Smooth muscle cell of the brain vasculature (primary cell): ENCODE measurements around the gene THSD7B.

Experiments
- DNase-seq: peaks from one replicate; pipeline ENCODE4 v3.0.0-alpha.2; 2012; ENCODE audit warnings: low read depth, low spot score

The THSD7B gene

DNA sequence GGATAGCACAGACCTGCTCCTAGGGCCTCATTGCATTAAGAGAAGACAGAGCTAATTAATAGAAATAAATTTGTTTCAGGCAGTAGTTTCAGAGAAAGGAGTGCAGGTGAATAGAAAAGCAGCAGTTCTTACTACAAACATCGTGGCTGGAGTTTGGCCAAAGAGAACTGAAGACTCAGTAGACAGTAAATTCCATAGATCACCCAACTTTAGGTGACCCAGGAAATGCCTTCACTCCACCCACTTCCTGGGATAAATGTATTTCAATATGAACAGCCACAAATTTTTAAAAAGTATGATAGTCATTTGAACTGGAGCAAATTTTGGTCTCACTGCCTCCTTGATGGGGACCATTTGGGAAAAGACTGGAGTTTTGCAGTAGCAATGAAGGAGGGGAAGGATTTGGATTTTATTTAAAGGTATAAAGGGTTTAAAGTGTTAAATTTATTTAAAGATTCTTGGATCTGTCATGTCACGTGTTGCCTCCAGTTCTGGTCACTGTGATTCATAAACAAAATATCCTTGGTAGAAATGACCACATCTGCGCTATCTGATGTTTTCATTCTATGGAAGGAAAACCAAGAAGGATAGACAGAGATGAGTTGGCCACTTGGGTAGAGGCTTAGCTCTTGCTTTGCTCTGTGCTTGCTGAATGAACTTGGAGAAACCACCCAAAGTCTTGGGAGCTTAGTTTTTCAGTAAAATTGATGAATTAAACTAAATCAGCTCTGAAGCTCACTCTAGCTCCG is 390.2 kb downstream of the THSD7B start:
- no peak for DNase-seq

DNA sequence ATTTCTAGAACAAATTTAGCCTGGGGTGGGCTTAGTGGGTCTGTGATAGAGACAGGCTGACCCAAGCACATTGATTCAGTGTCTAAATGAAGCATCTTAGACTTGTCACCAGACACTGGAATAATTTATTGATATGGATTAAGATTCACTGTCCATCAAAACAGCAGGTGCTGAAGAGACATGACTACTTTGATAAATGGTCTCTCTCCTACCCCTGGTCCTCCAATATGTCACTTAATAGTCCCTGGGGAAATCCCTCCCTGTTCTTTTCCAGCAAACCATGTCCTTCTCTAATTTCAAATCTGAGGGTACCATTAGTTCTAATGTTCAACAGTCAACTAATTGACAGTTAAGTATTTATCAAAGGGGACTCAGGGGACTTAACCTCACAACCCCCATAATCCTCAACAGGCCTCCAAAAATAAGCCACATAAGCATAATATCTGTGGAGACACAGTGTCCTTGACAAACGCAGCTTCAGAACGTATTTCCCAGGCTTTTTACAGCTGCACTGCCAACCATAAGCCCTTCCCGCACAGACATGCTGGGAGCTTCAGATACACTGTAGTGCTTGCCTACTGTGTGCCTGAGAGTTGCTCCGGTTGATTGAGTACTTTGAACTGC is 391.0 kb downstream of the THSD7B start:
- no peak for DNase-seq

DNA sequence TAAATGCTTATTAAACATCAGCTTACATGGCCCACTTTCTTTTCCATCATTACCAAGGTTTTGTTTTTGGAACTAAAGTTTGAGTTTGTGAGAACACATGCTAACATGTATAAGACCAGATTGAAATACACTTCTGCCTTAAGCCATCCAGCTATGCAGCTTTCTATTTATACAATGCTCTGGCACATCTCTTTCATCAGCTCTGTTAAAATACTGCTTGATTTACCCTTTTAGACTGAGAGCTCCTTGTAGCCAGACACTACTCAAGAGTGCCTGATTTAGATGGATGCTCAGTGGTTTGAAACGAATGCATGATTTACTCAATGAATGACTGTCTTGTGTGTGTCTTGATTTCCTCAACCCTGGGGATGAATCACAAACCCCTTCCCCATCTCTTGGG is 392.5 kb downstream of the THSD7B start:
- no peak for DNase-seq

DNA sequence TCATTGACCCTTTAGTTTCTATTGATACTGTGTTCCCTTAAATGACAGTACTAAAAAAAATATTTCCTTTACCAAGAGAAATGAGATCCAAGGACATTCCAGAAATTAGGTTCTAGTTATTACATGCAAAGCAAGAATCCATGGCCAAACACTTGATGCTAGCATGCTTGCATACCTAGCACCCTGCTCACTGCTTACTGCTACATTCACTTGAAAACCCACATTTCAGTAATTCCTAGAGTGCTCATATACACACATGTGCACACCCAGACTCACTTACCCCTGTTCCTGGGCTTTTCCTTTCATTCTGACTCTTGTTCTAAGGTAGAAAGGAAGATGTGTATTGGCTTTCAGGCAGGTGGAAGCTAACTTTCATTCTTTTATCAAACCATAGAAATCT is 395.9 kb downstream of the THSD7B start:
- DNase-seq, result no peak

DNA sequence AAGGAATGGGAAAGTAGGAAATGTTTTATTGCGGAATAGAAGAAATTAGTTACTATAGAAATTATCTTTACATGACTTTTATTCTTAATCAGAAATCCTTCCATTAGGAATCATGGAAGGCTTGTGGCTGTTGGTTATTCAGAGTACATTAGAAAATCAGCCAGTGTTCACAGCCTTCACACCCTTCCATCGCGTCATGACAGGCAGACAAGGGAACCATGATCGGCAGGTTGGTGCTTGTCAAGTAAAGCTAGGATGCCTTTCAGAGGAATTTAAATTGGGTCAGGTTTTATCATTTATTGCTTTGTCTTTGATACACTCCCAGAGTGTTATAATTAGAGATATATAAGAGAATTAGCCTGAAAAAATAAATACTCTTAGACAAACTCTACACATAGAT is 400.6 kb downstream of the THSD7B start:
- DNase-seq, result no peak

DNA sequence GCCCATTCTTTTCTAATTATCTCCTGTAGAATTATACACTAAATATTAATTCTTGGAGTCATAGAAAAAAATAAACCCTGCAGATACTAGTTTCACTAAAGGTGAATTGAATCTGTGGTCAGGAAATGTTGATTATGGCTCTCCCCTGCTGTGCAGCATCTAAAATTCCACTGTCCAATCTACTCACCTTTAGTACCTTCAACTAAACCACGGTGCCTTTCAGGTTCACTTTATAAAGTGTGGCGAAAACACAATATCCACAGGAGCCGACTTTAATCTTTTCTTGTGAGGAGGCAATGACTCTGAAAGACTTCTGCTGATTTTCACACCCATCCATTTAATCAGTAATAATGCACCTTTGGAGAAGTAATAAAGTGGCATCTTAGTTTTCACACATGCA is 402.3 kb downstream of the THSD7B start:
- DNase-seq, result no peak

DNA sequence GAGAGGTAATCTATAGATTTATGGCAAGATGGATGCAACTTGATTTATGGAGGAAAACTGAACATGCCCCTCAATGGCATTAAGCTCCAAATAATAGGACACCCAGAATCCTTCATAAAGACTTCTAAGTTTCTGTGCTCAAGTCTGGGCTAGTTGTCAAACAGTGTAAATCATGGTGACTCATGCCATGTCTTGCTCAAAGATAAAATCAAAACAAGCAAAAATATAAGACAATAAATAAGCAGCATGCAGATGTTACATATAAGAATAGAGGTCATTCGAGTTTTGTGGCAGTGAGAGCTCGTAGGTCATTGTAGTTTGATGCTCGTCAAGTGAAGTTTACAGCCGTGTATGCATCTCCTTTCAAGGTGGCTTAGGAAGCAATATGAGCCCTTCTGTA is 403.2 kb downstream of the THSD7B start:
- DNase-seq, result no peak

DNA sequence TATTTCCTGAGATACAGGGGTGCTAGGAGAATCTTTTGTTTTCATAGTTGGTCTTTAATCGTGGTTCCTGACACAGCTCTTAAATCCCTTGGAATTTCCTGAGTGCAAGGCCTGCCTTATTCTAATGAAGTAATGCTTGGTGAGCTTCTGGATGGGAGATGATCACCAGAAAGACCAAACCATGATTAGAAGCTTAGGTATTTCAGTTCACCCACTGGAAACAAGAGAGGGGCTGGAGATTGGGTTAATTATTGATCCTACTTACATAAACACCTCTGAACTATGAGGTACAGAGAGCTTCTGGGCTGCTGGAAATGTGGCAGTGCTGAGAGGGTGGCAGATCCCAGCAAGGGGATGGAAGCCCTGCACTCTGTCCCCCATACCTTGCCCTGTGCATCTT is 406.8 kb downstream of the THSD7B start:
- DNase-seq, result no peak

DNA sequence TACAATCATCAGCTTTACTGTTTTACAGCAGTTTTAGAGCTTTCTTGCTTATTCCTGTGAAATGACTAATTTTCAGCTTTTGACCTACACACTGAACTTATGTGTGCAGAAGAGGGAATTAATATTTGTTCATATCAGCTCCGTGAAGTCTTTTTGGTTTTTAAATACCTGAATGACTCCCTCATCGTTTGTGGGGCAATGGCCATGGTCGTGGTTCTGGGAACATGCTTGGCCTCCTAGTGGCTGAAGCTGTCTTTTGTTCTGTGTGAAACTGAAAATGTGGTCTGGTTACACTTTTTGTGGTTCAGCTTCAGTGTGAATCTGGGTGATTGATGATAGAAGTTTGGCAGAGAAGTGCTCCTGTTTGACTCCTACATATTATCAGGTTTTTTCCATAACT is 408.1 kb downstream of the THSD7B start:
- DNase-seq, result no peak

DNA sequence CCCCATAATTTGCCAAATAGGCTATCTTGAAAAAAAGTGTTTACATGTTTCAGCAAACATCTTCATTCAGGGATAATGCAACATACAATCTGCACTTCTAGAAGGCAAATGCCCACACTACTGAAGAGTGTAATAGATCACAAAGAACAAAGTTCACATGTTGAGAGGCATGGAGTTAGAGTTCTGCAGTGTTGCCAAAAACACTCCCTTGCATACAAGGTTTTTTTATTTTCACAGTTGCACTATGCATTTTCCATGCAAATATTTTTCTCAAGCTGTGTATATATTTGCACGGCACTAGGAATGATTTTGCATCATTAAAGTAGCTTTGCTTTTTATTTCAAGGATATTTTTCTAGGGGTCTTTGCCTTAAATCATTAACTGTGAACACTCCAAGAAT is 409.9 kb downstream of the THSD7B start:
- no peak for DNase-seq

DNA sequence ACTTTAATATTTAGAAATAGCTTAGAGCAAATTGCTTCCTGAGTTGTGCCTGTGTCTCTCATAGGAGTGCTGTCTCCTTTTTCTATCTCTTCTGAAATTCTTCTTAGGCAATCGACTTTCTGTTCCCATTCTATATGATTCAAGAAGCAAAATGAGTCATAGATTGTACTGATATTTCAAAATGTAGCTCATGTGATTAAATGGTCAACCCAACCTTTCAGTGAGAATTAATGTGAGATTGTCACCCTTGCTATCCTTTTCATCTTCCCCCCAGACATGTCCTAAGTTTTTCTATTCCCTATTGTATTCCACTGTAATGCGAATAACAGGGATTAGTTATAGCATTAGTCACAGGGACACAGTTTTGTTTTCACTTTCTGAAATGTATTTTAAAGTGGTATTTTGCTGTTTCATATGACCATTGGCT is 413.6 kb downstream of the THSD7B start:
- no peak for DNase-seq

DNA sequence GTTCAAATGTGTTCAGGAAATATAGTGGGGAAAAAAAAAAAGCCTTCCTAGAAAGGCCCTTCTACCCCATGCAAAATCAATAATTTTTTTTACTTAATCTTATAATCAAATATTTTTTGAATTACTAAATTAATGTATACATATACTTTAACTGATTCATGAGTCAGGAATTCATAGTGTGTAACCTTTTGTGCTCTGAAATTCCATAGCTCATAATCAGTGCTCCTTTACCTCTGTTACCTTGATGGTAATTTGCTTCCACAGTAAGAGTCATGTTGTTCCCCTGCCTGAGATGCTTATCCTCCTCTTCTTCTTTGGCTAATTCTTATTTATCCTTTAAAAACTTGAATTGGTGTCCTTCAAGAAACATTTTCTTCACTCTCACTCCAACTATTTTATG is 414.2 kb downstream of the THSD7B start:
- no peak for DNase-seq

DNA sequence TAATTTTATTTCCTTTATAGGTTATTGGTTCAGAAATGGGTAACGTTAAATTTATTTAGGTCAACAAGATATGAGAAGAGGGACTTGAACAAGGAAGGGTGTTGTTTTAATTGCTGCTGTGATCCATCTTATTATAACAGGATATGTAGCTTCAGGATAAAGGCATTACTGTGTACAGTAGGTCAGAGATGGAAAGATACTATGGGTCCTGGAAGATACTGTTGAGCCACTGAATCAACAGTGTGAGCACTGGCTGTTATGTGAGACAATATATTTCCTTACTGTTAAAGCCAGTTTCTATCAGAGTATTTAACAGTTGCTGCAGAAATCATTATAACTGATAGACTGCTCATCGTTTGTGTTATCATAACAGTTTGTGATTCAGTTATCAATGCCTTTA is 414.7 kb downstream of the THSD7B start:
- no peak for DNase-seq

DNA sequence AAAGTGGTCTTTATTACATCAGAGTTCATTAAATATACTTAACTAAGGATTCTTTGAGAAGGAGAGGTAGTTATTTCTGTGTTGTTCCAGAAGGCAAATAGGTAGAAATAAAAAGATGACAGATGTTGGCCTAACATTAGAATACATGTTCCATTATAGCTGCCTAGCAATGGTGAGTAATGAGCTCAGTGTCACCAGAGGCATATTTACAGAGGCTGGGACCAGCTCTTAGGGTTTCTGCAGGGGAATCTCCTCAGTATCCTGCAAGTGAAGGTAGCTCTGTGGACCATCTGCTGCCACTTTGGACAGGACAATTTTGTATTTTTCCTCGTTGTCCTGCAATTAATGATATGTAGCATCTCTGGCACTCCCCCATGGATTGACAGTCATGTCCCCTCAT is 416.0 kb downstream of the THSD7B start:
- DNase-seq, result no peak

DNA sequence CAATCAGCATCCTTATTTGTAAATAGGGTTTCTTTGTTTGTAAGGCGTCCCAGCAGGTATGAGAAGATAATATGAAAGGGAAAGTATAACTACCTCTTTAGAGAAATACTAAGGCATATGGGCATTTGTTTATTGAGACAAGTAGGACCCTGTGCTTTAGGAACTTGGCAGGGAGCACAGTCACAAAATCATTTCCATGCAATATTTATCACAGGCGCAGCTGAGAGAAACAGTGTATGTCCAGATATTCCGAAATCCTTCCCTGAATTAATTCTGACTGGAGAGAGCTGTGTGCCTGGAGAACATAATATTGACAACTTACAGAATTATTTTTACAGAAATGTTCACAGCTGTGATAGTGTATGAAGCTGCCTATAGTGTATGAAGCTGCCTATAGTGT is 416.7 kb downstream of the THSD7B start:
- no peak for DNase-seq

DNA sequence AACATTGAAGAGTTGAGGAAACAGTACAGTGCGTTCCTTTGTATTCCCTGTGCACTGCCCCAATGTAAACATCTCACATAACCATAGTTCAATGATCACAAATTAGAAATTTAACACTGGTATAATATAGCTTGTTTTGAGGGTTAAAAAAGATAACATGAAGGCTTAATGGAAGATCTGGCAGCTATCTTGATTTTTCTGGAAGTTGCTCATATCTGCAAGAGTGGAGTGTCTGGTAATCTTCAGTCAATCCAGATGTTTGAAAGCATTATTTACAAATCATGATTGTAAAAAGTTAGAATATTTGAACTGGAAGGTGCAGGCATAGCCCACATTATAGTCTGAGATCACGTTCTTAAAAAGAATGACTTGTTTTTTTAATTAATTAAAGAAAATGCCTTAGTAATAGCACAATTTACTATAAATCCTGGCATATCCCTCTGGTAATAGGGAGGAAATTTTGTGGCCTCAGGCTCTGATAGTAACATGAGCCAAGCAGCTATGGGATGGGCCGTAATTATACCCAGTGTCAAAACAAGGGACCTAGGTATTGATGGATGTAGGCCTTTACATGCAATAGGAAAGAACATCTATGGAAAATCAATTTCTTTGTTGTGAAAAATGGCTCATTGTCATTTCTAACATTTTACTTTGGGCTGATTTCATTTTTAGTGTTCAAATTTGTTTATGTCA is 418.0 kb downstream of the THSD7B start:
- DNase-seq, result no peak

DNA sequence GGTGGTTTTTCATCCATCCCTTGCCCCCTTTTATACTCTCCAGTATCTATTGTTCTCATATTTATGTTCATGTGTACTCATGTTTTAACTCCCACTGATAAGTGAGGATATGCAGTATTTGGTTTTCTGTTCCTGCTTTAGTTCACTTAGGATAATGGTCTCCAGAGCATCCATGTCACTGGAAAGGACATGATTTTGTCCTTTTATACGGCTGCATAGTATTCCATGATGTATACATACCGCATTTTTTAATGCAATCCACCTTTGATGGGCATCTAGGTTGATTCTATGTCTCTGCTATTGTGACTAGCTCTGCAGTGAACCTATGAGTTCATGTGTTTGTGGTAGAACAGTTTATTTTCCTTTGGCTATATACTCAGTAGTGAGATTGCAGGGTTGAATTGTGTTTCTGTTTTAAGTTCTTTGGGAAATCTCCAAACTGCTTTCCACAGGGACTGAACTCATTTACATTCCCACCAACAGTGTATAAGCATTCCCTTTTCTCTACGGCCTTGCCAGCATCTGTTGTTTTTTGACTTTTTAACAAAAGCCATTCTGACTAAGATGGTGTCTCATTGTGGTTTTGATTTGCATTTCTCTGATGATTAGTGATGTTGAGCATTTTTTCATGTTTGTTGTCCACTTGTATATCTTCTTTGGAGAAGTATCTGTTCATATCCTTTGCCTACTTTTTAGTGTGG is 420.2 kb downstream of the THSD7B start:
- no peak for DNase-seq

DNA sequence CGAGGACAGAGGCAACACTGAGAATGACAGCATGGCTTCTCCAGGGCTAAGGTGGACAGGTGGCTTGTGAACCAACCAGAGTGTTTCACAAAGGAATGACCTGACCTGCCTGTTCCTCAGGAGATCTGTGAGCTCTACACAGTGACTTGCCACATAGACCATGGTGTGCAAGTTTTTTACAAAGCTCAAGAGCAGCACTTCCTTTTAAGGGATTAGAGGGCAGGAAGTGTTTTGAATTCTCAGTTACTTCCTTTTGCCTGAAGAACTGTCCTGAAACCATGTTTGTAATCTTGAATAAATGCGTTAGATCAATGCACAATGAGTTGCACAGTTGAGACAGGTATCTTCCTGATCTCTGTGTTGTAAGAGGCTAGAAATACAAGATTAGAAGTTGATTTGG is 421.9 kb downstream of the THSD7B start:
- DNase-seq, result no peak

DNA sequence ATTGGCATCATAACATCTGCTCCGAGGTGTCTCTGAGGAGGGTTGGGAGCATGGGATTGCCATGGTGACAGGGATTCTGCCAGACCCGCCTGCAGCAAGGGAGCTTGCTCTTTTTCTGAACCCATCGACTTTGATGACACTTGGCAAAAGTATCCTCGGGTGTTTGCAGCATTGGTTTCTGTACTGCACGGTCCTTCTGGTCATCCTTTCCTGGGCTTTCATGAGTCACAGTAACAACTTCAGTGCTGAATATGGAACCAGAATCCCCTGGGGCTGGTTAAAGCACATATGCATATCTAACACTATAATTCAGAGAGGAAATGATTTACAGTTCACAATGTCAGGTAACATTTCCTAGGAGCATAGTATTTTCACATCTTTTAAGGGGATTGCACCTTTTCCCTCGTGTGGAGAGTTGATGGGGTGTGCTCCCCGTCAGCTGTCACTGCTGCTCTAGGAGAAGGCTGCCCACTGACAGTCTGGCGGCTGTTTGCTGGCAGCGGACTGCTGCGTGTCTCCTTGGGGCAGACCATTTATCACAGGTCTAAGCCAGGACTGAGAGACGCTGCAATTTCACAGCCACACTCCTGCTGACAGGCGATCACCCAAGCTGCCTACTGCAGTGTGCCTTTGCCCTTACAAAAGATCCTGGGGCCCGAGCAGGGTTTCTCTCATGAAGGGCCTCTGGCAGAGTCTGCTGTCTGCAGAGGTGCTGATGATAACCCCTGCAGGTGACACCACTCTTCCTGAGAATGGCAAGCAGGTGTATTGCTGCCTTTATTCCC is 425.3 kb downstream of the THSD7B start:
- DNase-seq, result no peak

DNA sequence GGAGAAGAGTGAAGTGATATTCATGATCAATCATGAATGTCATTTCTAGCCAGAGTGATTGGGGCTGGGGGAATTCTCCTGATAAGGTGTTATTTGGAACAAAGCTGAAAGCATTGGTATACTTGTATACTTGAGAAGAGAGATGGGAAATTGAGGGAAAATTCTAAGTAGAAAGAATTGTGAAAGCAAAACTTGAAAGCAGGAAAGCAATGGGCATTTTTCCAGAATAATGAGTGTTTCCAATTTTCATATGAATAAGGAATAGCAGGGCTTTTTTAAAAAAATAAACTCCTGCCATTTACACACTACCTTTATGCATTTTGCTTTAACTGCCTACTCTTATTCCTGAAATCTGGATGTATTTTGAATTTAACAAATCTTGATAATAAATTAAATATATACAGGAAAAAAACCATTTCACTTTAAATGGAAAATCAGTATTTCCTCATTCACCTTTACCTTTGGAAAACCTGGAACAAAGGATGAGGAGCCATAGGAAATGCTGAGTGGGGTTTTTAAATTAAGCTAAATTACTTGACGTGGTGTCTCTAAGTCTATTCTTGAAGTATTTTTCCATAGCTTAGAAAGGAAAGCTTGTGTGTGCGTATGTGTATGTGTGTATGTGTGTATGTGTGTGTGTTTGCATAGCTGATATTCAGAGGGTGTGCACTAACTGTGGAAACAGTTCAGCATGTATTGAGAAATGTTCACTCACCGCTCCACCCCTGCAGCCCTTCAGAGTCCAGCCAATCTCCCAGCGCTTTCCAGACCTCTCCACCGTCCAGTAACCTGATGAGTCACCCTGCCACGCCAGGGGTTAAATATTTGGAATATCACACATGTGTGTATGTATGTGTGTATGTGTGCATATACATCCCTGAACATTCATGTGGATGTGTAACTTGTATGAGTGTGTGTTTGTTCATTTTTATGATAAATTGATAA is 427.3 kb downstream of the THSD7B start:
- no peak for DNase-seq

DNA sequence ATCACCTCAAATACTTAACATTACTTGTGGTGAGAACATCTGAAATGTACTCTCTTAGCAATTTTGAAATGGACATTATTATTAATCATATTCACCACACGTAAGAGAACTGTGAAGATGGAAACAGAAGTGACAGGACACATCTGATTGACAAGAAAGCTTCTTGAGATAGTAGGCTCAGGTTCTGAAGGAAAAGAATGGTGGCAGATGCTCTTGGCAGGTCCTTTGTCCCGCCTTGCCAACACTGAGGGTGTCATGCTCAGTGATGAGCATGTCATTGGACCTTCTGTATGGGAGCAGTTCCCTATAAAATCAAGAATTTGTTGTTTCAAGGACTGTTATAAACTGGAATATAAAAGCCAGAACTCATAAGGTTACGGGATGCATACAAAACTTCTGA is 428.1 kb downstream of the THSD7B start:
- no peak for DNase-seq
